Transverse colon (tissue), 4 donors: ENCODE measurements around the gene FSD1.

ENCODE experiments used
- CTCF ChIP-seq, 5 experiments: fragments of 200-600 bp in 3 of 5; fragments of 450-650 bp in 2 of 5; sonication (generic) in 3 of 5; IDR thresholded peaks; 1 replicate in 2 of 5; 2 replicates in 3 of 5; pipeline ENCODE4 v1.5.1; 2016 to 2017; ENCODE audit warnings: antibody characterized with exemption in 5 of 5, inconsistent platforms in 3 of 5, mild to moderate bottlenecking in 2 of 5, moderate library complexity in 1 of 5
- POLR2AphosphoS5 ChIP-seq, 3 donors: sonication (generic); formaldehyde crosslinking; IDR thresholded peaks; one replicate each; pipeline ENCODE4 v1.6.1; 2016; ENCODE audit warnings: antibody characterized with exemption in 3 of 3

DNA sequence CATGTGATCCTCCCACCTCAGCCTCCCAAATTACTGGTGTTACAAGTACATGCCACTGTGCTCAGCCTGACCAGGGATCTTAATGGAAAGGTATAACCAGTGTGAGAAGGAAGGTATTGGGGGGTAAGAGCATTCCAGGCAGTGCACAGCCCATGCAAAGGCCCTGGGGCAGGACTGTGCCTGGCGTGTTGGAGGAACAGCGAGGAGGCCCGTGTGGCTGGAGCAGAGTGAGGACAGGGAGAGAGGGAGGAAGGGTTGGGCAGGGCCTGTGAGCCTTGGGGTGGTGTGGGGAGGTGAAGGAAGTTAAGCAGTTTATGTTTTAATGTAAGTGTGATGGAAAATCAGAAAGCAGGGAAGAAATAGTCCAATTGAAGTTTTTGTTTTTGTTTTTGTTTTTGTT, 3.8 kb upstream of the FSD1 start:
- TF ChIP-seq CTCF (IDR thresholded peaks at IDR 0.05) (no peak), POLR2AphosphoS5 (IDR thresholded peaks at IDR 0.05) (no peak)
